Transverse colon (tissue), 4 donors: ENCODE results near the gene PELO.

ENCODE experiments used
- EP300 ChIP-seq: sonication (generic); formaldehyde crosslinking; IDR thresholded peaks from one replicate; pipeline ENCODE4 v1.6.1; 2017; ENCODE audit warnings: antibody characterized with exemption, low read depth
- POLR2A ChIP-seq: fragments of 450-650 bp; IDR thresholded peaks from one replicate; pipeline ENCODE4 v1.6.1; 2016; ENCODE audit warnings: antibody characterized with exemption, mild to moderate bottlenecking, moderate library complexity
- POLR2AphosphoS5 ChIP-seq, 3 donors: sonication (generic); formaldehyde crosslinking; IDR thresholded peaks; one replicate each; pipeline ENCODE4 v1.6.1; 2016; ENCODE audit warnings: antibody characterized with exemption in 3 of 3
- TF ChIP-seq, protein P1 (sequence below), 5 experiments: fragments of 200-600 bp in 3 of 5; fragments of 450-650 bp in 2 of 5; sonication (generic) in 3 of 5; IDR thresholded peaks; 1 replicate in 2 of 5; 2 replicates in 3 of 5; pipeline ENCODE4 v1.5.1; 2016 to 2017; ENCODE audit warnings: antibody characterized with exemption in 5 of 5, inconsistent platforms in 3 of 5, mild to moderate bottlenecking in 2 of 5, moderate library complexity in 1 of 5

DNA sequence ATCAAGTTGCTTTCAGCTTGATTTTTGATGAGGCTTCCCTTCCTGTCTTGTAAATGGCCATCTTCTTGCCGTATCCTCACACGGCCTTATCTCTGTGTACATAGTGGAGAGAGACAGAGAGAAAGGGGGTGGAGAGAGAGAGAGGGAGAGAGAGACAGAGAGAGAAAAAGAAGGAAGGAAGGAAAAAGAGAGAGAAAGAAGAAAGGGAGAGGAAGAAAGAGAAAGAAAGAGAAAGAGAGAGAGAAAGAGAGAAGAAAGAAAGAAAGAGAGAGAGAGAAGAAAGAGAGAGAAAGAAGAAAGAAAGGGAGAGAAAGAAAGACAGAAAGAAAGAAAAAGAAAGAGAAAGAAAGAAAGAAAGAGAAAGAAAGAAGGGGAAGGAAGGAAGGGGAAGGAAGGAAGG is 46.6 kb downstream of the PELO start:
- TF ChIP-seq, protein P1, sequence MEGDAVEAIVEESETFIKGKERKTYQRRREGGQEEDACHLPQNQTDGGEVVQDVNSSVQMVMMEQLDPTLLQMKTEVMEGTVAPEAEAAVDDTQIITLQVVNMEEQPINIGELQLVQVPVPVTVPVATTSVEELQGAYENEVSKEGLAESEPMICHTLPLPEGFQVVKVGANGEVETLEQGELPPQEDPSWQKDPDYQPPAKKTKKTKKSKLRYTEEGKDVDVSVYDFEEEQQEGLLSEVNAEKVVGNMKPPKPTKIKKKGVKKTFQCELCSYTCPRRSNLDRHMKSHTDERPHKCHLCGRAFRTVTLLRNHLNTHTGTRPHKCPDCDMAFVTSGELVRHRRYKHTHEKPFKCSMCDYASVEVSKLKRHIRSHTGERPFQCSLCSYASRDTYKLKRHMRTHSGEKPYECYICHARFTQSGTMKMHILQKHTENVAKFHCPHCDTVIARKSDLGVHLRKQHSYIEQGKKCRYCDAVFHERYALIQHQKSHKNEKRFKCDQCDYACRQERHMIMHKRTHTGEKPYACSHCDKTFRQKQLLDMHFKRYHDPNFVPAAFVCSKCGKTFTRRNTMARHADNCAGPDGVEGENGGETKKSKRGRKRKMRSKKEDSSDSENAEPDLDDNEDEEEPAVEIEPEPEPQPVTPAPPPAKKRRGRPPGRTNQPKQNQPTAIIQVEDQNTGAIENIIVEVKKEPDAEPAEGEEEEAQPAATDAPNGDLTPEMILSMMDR (IDR thresholded peaks at IDR 0.05), result no peak
- no peak for TF ChIP-seq POLR2A
- no peak for TF ChIP-seq POLR2AphosphoS5 (IDR thresholded peaks at IDR 0.05)
- TF ChIP-seq EP300, result no peak
